NT2/D1 (cell line): Measurements from ENCODE around the gene ABCC4.

ENCODE experiments used
- DNase-seq: peaks from one replicate; pipeline ENCODE4 v3.0.0-alpha.2; 2011; ENCODE audit warnings: low read depth, low spot score
- H3K27me3 ChIP-seq: 2 replicates; pipeline ENCODE4 v1.6.0; 2011; ENCODE audit warnings: mild to moderate bottlenecking; ENCODE audit not compliant: insufficient read length, insufficient read depth
- H3K36me3 ChIP-seq: 2 replicates; pipeline ENCODE4 v1.6.1; 2011; ENCODE audit warnings: mild to moderate bottlenecking, low read length, mixed read lengths; ENCODE audit not compliant: insufficient read depth, insufficient read length
- H3K4me1 ChIP-seq: 2 replicates; pipeline ENCODE4 v1.5.1; 2011; ENCODE audit not compliant: insufficient read depth, insufficient read length
- H3K4me3 ChIP-seq: 2 replicates; pipeline ENCODE4 v1.5.1; 2011; ENCODE audit warnings: low read depth; ENCODE audit not compliant: insufficient read length
- H3K9ac ChIP-seq: 2 replicates; pipeline ENCODE4 v1.6.0; 2011; ENCODE audit warnings: low read depth; ENCODE audit not compliant: insufficient read length
- H3K9me3 ChIP-seq: 2 replicates; pipeline ENCODE4 v1.5.1; 2011; ENCODE audit warnings: mild to moderate bottlenecking, low read length; ENCODE audit not compliant: insufficient read depth
- SUZ12 ChIP-seq: IDR thresholded peaks from 2 replicates; pipeline ENCODE4 v1.6.1; 2011; ENCODE audit not compliant: insufficient read length, insufficient read depth; ENCODE audit errors: extremely low read depth
- YY1 ChIP-seq: IDR thresholded peaks from 2 replicates; pipeline ENCODE4 v1.6.1; 2011; ENCODE audit not compliant: insufficient read length, insufficient read depth
- ZNF274 ChIP-seq: IDR thresholded peaks from 2 replicates; pipeline ENCODE4 v1.6.1; 2011; ENCODE audit warnings: mild to moderate bottlenecking, low read depth, low read length

Gene ABCC4

DNA sequence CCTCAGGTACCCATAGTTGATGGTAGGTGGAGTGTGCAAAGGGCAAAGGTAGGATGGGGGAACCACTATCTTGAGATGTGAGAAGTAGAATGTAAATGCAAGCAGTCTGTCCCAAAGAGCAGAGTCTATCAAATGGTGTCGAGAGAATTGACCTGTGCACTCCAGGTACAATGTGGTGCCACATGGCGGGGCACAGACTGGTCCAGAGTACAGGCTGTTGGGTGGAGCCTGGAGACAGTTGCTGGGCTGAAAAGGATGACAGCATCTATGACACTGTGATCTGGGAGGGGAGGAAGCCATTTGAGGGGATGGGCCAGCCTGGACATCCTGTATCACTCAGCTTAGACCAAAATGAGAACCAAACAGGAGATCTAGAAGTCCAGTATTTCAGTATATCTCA lies 180.6 kb downstream of the ABCC4 start:
- TF ChIP-seq SUZ12 (no peak), YY1 (no peak), ZNF274 (no peak)
- no peaks in the 10 kb centered on the region for H3K9me3 ChIP-seq
- no peaks in the 10 kb centered on the region for H3K27me3 ChIP-seq
- H3K36me3 ChIP-seq = no peaks in the 10 kb centered on the region
- no peaks in the 10 kb centered on the region for H3K4me1 ChIP-seq
- no peak for DNase-seq
- H3K9ac ChIP-seq = no peak overlapping the region
- no peak overlapping the region for H3K4me3 ChIP-seq

DNA sequence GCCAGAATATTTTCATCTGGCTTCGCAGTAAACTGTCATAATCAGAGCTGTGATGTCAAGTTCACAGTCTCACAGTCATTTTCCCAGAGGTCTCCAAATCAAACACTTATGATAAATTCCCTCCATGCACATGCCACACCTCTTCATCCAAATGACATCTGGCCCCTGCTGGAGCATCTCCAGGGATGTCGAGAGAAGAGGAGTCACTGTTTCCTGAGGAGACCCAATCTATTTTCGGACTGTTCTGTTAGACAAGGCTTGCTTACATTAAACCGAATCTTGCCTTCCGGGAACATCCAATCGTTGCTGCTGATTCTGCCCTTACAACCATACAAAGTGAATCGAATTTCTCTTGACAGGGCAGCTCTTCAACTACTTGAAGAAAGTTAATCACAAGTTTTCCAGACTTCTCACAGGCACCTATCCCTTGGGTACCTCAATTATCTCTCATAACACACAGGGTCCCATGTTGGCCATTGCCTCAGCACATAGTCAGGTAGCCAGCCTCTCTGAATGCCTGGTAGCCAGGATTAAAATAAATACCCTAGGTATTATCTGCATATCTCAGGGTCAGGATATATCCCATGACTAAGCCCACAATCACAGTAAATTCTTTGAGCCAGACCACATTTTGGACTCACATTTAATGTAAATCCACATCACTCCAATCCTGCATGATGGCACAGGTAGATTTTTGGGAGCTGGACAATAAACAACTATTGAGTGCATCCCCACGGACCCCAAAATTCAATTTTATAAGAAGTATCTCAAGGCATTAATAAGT lies 182.5 kb downstream of the ABCC4 start:
- Histone ChIP-seq H3K4me3 (no peak overlapping the region), H3K9ac (no peak overlapping the region), H3K4me1 (no peaks in the 10 kb centered on the region), H3K27me3 (no peaks in the 10 kb centered on the region), H3K36me3 (no peaks in the 10 kb centered on the region), H3K9me3 (no peaks in the 10 kb centered on the region)
- DNase-seq = no peak
- TF ChIP-seq ZNF274 = no peak
- TF ChIP-seq SUZ12 = no peak
- no peak for TF ChIP-seq YY1

DNA sequence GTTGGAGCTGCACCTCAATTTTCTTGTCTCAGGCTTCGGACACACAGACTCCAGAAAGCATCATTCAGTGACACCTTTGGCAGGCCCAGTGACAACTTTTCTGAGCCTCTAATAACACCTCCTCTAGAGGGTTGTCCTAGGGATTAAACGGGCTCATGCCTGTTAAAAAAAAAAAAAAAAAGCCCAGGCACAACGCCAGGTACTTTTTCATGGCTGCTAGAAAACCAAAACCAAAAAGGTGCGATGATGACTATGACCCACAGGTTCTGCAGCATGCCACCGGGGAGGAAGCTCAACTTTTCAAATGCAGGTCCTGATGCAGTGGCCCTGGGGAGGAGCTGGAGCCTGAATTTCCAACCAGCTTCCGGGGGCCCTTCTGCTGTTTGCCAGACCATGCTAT lies 184.2 kb downstream of the ABCC4 start:
- no peak overlapping the region for H3K4me3 ChIP-seq
- TF ChIP-seq SUZ12 (no peak), YY1 (no peak), ZNF274 (no peak)
- H3K4me1 ChIP-seq = no peaks in the 10 kb centered on the region
- no peak overlapping the region for H3K9ac ChIP-seq
- H3K27me3 ChIP-seq = no peaks in the 10 kb centered on the region
- H3K36me3 ChIP-seq = no peaks in the 10 kb centered on the region
- no peak for DNase-seq
- H3K9me3 ChIP-seq = no peaks in the 10 kb centered on the region

DNA sequence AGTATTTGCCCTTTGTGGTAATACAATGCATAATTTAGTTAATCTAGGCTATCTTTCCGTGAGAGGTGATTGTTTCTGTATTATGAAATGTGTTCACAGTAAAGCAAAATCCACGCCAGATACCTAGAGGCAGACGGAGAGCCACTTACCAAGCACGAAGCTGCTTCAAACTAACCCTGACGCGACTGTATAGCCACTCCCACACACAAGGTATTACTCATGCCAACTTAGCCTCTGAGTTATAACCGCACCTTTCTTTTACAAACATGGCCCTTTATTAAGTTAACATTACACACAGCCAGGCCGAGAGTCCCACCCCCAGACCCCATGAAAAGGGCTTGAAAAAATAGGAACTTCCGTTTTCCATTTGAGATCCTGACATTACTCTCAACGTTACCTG lies 185.7 kb downstream of the ABCC4 start:
- no peak overlapping the region for H3K9ac ChIP-seq
- DNase-seq = no peak
- no peaks in the 10 kb centered on the region for H3K36me3 ChIP-seq
- no peak overlapping the region for H3K4me3 ChIP-seq
- H3K9me3 ChIP-seq = no peaks in the 10 kb centered on the region
- TF ChIP-seq SUZ12 = no peak
- no peak for TF ChIP-seq ZNF274
- no peak for TF ChIP-seq YY1
- H3K4me1 ChIP-seq = no peaks in the 10 kb centered on the region
- H3K27me3 ChIP-seq = no peaks in the 10 kb centered on the region

DNA sequence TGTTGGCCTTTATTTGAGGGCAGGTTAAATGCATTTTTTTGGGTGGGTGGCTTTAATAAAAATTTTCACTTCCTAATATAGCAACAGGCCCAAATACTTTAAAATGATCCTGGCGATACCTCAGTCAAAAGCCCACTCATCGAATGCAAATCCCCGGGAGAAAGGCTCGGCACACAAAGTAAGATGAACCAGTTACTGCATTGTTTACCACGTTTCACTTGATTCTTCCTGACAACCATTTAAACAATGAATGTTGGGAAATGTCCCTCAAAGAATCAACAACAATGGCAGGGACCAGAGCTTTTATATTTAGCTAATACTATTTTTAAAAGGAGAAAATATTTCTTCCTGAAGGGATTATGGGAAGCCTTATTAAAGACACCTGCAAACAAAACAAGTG lies 187.7 kb downstream of the ABCC4 start:
- peaks cover 2% of the 10 kb centered on the region; the same call in 1 of the 2 replicates for H3K9me3 ChIP-seq
- H3K4me3 ChIP-seq = no peak overlapping the region
- no peaks in the 10 kb centered on the region for H3K36me3 ChIP-seq
- no peaks in the 10 kb centered on the region for H3K27me3 ChIP-seq
- no peaks in the 10 kb centered on the region for H3K4me1 ChIP-seq
- no peak overlapping the region for H3K9ac ChIP-seq
- DNase-seq = no peak
- no peak for TF ChIP-seq SUZ12
- TF ChIP-seq ZNF274 = no peak
- no peak for TF ChIP-seq YY1

DNA sequence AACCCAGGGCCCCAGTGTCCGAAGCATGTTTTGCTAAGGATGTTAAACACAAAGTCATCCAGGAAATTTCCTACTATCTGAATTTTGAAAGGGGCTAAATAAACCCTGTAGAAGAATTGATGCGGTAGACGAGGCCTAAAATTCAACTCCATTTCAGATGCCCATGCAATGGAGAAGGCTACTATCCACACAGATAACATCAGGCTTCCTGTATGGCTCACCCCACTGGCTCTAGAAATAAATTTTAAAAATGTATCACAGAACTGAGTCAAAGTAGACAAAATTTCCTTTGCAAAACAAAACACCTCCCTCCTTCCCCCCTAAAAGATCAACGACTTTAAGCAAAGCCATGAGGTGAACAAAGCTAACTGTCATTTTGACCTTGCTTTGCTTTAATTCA lies 188.4 kb downstream of the ABCC4 start:
- no peaks in the 10 kb centered on the region for H3K36me3 ChIP-seq
- no peak for DNase-seq
- no peak overlapping the region for H3K4me3 ChIP-seq
- no peak for TF ChIP-seq YY1
- TF ChIP-seq ZNF274 = no peak
- no peaks in the 10 kb centered on the region for H3K27me3 ChIP-seq
- peaks cover 7% of the 10 kb centered on the region; the same call in 1 of the 2 replicates for H3K9me3 ChIP-seq
- H3K9ac ChIP-seq = no peak overlapping the region
- H3K4me1 ChIP-seq = no peaks in the 10 kb centered on the region

DNA sequence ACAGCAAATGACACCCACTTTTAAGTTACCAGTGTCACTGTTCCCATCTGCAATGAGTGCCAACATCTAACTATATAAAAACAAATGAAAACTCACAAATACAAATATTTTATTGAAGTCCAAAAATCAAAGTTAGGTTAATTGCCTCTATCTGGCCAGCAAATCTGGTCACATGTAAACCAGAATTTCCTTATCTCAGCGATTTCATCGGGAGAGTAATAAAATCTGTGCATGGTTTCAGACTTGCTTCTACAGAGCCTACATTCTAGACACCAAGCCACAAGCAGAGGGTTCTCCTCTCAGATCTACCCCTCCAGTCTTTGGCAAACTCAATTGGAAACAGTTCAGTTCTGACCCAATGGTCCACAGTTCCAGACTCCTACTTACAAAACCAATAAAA lies 189.6 kb downstream of the ABCC4 start:
- no peaks in the 10 kb centered on the region for H3K27me3 ChIP-seq
- DNase-seq = no peak
- H3K36me3 ChIP-seq = no peaks in the 10 kb centered on the region
- TF ChIP-seq YY1 = no peak
- TF ChIP-seq SUZ12 = no peak
- no peak for TF ChIP-seq ZNF274
- peaks cover 7% of the 10 kb centered on the region; the same call in 1 of the 2 replicates for H3K9me3 ChIP-seq
- H3K4me3 ChIP-seq = no peak overlapping the region
- no peaks in the 10 kb centered on the region for H3K4me1 ChIP-seq
- no peak overlapping the region for H3K9ac ChIP-seq
